Measurements from ENCODE around the gene PCP2.
A peak's percentile ranks its signal among the peaks of the same experiment; 100 is the strongest.

Gene PCP2

DNA sequence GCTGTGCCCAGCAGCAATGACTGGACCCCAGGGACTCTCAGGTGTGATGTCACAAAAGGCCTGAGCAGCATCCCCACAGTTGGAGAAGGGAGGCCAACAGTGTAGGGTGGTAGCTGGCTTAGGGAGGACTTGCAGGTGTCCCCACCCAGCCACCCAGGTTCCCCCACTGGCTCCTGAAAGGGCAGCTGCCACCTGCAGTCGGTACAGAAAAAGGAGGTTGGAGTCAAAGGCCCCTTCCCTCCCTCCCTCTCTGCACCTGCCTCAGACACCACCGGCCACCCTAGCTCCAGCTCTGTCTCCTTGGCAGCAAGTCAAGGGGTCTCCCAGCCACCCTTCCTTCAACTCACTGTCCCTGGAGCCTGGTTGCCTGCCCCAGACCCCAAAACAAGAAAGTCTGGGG lies at the start of gene PCP2:
Gene PCP2, minus strand, starts transcription at position 22 of the 400 bp plus-strand sequence. CDS start 262 bp downstream, outside the sequence.
- DNase-seq, result no peak

- no peak for DNase-seq
Measured at GRCh38 chr19:7682175-7682855, 48.8 kb upstream of the PCP2 start.

GRCh38 chr19:7681340-7682174 lies 48.0 kb upstream of the PCP2 start:
- DNase-seq, result peak; percentile 85

DNA sequence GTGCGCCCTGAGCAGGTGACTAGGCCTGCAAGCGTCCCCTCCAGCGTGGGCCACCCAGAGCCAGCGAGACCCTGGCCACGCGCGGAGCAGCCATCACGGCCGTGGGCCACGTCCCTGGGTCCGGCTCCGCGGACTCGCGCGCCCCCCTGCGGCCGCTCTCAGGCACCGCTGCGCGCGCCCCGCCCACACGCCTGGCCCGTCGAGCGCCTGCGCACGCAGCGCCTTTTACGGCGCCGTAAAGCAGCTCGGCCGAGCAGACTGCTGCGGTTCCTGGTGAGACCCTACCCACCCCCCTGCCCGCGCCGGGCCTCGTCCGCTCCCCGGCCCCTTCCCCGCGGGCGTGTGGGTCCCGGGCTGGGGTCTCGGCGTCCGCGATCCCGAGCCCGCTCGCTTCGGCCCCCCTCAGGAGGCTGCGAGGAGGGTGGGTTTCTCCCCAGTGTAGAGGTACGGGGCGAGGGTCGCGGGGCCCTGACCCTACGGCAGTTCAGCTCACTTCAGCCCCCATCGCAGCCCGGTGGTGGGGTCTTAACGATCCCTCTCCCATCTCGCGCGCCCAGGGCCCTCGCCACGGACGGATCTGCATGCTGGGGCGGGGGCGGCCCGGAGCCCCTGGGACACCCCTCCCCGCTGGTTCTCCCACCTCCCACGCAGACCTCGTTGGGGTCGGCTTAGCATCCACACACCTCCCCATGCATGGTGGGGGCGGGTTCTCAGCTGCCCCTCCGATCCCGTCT lies 47.3 kb upstream of the PCP2 start, which contains the start of gene TRAPPC5:
Gene TRAPPC5, plus strand, starts transcription at position 228 of the 734 bp plus-strand sequence. CDS start 1,421 bp downstream, outside the sequence.
- peak; percentile 77 for DNase-seq

DNA sequence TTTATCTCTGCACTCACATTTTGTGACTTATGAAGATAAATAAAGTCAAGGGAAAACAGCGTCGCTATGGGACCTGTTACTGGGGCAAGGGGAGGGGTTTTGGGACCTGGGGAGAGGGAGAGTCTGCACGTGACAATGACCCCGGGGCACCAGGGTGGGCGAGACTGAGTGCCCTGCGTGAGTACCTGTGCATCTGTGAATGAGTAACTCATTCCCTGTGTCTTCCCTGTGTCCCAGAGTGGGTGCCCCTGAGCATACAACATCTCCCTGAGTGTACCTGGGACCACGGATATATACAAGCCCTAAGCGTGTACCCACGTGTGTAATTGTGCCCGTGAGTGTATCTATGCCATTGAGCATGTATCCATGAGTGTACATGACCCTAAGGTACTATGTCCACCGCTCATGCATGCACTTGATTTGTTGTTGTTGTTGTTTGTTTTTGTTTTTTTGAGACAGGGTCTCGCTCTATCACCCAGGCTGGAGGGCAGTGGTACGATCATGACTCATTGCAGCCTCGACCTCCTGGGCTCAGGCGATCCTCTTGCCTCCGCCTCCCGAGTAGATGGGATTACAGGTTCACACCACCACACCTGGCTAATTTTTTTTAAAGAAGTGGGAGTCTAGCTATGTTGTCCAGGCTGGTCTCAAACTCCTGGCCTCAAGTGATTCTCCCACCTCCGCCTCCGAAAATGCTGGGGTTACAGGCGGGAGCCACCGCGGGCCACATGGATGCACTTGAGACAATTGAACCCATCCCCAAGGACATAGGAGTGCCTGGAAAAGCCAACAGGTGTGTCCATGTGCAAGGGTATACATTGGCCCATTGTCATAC lies 46.5 kb upstream of the PCP2 start:
- no peak for DNase-seq

DNA sequence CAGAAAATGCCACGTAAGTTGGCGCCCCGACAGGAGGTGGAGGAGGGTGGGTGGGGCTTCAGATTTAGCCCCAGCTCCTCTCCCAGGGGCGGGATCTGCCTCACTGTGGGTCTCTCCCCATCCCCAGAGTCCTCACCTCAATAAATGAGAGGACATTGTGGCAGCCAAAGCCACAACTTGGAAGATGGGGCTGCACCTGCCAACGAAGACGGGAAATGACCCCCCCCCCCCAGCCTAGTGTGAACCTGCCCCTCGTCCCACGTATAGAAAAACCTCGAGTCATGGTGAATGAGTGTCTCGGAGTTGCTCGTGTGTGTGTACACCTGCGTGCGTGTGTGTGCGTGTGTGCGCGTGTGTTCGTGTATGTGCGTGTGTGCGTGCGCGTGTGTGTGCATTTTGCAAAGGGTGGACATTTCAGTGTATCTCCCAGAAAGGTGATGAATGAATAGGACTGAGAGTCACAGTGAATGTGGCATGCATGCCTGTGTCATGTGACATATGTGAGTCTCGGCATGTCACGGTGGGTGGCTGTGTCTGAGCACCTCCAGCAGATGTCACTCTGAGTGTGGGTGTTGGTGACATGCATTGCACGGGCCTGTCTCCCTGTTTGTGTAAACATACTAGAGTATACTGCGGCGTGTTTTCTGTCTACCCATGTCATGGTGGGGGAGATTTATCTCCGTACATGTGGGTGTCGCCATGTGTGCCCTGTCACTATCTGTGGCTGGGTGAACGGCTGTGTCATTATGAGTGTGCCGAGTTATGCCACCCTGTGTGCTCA lies 45.6 kb upstream of the PCP2 start:
- DNase-seq, result peak; percentile 56

GRCh38 chr19:7677669-7678311 lies 44.3 kb upstream of the PCP2 start:
- DNase-seq, result no peak

DNA sequence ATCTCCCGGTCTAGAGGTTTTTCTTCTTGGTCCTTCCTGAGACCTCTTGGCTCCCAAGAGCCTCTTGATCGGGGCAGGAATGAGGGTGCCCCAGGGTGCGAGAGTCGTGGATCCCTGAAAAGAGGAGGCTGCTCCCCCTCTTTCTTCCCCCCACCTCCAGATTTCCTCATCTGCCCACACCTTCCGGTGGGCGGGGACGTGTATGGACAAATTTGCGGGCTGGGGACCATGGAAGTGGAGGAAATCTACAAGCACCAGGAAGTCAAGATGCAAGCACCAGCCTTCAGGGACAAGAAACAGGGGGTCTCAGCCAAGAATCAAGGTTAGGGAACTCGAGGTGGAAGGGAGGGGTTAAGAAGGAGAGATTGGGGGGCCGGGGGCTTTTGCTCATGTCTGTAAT lies 43.3 kb upstream of the PCP2 start, which contains the start of gene MCEMP1:
Gene MCEMP1, plus strand, starts transcription at position 237 of the 400 bp plus-strand sequence. Its CDS starts 31 bp downstream, at position 268.
- no peak for DNase-seq

GRCh38 chr19:7676376-7676775 lies 42.9 kb upstream of the PCP2 start:
- no peak for DNase-seq

GRCh38 chr19:7674010-7675005 lies 40.8 kb upstream of the PCP2 start:
- no peak for DNase-seq

GRCh38 chr19:7672522-7672921 lies 39.0 kb upstream of the PCP2 start:
- DNase-seq, result no peak

DNA sequence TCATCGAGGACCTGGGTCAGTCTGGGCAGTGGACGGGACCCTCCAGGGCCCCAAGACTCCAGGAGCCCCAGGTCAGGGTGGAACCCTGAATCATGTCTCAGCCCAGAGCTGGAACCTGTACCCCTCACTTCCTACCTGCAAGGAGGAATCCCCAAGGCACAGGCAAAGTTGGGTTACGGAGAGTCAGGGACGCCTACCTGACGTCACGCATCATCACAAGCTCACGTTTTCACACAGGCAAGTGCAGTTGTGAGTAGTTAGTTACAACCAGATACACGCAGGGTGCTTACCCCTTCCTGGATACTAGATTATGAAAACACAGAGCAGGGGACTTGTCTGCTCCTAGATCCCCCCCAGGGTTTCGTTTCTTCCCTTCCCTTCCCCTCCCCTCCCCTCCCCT lies 37.3 kb upstream of the PCP2 start:
- DNase-seq, result no peak

- DNase-seq, result no peak
Measured at GRCh38 chr19:7670150-7670783, 36.7 kb upstream of the PCP2 start.

DNA sequence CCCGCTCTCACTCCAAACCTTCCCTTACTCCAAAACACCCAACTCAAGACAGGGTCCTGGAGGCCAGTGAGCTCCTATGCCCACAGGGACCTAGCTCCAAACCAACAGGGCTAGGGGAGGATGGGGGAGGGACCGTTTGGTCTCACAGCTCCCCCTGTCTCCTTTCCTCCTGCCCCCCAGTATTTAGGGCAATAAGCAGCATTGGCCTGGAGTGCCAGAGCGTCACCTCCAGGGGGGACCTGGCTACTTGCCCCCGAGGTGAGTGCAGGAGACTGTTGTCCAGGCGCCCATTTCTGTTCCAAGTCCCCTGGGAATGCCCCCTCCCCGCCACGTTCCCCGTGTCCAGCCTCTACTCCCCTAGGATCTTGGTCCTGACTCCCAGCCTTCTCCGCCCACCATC lies 36.1 kb upstream of the PCP2 start:
- no peak for DNase-seq

DNA sequence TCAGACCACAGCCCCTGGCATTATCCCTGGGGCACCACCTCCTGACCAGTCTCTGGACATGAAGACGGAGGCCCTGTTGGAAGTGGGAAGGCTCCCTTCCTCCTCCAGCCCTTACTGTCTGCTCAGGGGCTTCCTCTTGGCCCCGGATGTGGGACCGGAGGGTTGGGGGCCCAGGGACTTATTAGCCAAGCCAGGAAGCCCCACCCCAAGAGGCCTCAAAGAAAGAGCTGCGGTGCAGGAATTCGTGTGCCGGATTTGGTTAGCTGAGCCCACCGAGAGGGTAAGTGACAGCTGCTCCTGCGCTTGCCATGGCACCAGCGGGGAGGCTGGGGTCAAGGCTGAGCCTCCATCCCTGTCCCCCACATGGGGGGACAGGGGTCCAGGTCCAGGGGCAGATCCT lies 35.3 kb upstream of the PCP2 start, which contains the start of gene RETN:
Gene RETN, plus strand, starts transcription at position 208 of the 400 bp plus-strand sequence. CDS start 278 bp downstream, outside the sequence.
- DNase-seq, result no peak

DNA sequence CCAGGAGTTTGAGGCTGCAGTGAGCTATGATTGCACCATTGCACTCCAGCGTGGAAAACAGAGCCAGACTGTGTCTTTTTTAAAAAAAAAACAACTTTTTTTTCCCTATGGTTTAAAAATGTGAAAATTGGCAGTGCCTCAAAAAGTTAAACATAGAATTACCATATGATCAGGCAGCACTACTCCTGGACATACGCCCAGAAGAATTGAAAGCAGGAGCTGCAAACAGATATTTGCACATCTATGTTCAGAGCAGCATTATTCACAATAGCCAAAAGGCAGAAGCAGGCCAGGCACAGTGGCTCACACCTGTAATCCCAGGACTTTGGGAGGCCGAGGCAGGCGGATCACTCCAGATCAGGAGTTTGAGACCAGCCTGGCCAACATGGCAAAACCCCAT lies 31.6 kb upstream of the PCP2 start:
- DNase-seq, result no peak

GRCh38 chr19:7663706-7664105 lies 30.2 kb upstream of the PCP2 start:
- DNase-seq, result no peak

DNA sequence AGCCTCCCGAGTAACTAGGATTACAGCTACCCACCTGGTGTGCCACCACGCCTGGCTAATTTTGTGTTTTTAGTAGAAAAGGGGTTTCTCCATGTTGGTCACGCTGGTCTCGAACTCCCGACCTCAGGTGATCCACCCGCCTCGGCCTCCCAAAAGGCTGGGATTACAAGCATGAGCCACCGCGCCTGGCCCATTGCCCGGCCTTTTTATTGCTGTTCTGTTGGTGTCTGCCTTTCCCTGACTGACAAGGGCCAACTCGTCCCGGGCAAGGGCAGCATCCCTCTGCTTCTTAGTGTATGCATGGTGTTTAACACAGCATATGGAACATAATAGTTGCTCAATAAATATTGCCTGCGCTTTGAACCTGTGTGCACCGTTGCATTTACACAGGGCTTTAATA lies 29.1 kb upstream of the PCP2 start:
- no peak for DNase-seq

Data from activated T-cell treated with anti-CD3 and anti-CD28 coated beads for 4 hours (primary cell).